GM04504 (cell line): ENCODE results near the gene ZFYVE21.

Experiments used
- DNase-seq: peaks from one replicate; pipeline ENCODE4 v3.0.0-alpha.2; 2012; ENCODE audit warnings: low read depth

The ZFYVE21 gene

DNA sequence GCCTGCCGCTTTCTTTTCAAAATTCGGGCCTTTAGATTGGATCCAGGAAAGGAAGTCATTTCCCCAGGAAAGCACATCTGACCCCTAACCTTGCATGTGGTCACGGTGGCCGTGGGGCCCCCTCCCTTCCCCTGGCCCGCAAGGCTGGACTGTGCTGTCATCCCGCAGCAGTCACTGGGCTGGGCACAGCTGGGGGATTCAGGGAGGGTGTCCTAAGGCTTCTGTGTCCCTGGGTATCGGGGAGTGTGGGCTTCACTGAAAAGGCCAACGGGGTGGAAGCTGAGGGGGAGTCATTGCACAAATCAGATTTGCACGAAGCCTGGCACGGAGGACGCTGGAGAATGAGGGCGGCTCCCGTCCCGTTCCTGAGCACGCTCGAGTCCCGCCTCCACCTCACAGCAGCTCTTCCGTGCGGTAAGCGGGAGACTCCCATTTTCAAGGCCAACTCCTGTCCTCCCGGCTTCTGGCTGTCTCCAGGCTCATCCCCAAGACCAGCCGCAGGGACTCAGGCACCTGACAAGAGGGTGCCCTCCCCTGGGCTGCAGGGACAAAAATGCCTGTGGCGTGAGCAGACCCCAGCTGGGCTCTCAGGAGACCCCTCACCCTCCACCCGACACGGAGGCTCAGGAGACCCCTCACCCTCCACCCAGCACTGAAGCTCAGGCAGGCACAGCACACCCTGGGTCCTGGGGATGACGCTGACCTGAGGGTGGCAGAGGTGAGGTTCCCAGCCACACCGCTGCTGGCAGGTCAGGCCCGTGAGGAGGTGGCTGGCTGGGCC, 9.9 kb upstream of the ZFYVE21 start:
- DNase-seq: no peak

DNA sequence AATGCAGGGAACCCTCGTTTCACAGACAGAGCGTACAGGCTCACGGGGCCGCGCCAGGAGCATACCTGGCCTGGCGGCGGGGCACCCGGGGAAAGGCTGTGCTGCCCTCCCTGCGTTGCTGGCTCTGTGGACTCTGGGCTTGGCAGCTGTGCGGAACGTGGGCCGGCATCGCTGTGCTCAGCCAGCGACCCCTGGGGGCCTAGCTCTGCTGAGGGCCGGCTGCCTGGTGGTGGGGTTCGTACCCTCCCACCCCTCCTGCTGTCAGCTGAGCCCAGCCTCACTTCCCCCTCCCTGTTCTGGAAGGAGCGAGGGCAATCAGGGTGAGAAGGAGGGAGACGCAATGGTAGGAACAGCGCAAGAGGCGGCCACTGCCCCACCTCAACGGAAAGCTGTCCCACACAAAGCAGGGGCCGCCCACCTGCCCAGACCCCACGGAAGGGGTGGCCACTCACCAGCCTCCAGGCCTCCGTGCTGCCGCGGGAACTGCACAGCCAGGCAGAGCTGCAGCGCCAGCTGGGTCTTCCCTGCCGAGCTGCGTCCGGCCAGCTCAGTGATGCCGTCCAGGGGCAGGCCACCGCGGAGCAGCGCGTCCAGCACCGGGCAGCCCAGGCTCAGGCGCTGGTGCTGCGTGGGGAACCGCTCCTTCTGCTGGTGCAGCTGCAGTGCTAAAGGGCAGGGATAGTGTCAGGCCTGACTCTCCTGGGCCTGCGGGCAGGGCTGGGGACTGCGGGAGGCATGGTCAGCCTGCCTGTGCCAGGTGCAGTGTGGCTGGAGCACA, 8.9 kb upstream of the ZFYVE21 start:
- no peak for DNase-seq

DNA sequence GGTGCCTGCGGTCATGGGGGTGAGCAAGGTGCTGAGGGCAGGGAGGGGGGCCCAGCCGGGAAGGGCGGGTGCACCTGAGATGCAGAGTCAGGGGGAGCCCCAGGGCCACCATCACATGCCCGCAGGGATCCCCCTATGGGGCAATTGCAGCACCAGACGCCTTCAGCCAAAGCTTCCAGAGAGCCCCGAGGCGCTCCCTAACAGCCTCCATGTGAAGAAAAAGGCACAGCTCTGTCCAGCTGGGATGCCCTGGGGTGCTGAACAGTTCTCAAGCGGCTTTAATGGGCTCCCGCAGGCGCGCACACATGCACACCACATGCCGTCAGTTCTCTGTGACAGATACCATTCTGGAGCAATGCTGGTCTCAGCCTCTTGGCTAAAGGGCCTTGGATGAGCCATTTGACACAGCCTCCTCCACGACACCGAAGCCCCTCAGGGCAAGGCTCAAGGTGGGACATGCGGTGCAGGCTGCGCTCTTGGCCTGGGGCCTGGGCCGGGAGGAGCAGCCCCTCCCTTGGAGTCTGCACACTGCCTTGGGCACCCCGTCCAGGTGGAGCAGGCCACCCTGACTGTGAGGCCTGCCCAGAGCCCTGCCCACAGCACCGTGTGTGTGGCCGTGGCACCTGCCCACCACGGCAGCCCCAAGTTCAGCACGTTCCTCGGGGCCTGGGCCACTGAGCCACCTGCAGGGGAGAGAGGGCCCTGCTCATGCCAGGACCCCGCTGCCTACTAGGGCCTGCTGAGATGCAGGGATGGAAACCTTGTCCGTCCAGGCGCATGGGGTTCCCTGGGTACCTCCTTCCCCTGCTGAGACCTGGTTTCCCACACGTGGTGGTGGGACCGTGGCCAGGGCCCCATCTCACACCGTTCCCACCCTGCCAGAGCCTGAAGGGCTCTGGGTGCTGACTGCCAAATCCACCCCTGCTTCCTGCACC, 8.0 kb upstream of the ZFYVE21 start:
- DNase-seq: no peak

DNA sequence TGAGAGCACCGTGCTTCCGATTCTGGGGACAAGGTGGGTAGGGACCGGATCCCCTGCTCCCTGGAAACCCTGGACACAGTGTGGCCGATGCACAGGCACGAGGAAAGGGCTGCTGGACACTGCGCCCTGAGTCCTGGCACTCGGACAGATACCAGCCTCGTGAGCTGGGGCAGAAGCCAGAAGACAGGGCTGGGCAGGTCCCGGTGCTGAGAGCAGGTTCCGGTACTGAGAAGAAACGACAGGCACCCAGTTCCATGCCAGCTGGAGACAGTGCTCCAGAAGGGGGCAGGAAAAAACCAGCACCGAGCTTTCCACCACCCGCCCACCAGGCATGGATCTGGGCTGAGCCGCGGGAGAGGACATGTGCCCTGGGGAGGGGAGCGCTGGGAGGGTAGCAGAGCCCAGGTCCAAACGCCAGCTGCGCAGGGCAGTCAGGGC, 6.8 kb upstream of the ZFYVE21 start:
- no peak for DNase-seq

DNA sequence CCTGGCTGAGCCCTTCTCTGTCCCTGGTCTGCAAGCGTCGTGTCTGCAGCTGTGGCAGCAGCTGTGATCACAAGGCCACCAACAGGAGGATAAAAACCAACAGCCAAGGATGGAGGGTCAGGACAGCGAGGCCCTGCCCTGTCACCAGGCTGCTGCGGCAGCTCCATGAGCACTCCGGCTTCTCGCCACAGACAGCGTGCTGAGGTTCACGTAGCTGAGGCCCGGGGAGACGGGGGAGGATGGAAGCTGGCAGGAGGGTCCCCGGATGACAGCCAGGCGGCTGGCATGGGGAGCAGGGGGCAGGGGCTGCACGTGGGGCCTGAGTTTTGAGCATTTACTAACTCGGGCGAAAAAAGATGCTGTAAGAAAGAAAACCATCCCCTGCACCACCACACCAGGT, 5.8 kb upstream of the ZFYVE21 start:
- DNase-seq: no peak

DNA sequence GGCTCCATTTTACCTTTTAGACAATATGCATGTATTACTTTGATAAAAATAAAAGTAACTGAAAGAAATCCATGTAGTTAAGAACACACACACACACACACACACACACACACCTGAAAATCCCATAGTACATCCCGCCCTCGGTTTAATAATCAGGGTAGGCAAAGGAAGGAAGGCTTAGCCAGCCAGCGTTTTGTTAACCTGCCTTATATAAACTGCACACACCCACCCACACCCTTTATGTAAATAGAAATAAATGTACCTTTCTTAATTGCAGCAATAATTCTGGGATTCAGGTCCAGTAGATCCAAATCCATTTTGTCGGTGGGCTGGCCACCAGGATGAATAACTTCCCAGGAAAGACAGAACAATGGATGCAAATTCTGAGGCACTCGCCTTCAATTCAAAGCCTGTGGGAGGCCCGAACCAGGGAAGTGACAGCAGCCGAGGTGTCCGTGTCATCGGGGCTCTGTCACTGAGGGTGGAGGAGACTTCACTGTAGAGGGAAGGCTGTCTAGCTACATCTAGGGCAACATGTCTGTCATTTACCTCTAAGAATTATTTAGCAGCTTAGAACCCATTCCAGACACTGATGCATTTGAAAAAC, 4.7 kb upstream of the ZFYVE21 start:
- no peak for DNase-seq

DNA sequence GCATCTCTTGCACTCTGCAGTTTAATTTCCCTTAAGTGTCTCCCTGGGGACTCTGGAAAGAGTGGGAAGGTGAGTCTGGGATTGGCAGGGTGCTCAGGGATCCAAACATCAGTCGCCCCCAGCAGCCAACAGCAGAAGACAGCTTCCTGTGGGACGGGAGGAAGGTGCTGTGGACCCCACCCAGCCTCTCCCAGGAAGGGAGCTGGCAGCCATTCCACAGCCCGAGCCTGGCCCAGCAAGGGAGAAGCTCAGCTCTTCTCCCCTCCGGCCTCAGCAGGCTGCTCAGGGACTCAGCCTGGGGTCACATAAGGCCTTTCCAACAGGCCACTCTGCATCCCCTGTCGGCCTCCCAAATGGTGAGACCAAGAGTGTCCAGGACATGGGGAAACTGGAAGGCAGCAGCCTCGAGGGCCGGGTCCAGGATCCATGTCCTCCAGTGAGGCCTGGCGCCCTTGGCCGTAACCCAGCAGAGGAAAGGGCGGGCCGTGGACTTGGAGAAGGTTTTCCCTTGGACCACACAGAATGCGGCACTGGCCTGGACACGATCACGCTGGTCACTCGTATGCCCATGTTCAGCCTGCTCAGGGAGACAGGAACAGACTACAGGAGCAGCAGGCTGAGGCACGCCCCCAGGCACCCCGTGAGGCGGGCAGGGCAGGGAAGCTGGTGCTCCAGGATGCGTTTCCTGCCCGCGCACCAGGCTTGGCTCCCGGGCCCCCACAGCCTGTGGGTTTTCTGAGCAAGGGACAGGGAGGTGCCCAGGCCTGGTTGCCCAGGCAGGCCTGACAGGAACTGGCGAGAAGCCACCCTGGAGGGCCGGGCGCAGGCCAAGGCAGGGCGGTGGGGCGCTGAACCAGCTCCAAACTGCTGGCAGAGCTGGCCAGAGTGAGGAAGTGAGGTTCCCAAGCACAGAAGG, 3.8 kb upstream of the ZFYVE21 start:
- no peak for DNase-seq

DNA sequence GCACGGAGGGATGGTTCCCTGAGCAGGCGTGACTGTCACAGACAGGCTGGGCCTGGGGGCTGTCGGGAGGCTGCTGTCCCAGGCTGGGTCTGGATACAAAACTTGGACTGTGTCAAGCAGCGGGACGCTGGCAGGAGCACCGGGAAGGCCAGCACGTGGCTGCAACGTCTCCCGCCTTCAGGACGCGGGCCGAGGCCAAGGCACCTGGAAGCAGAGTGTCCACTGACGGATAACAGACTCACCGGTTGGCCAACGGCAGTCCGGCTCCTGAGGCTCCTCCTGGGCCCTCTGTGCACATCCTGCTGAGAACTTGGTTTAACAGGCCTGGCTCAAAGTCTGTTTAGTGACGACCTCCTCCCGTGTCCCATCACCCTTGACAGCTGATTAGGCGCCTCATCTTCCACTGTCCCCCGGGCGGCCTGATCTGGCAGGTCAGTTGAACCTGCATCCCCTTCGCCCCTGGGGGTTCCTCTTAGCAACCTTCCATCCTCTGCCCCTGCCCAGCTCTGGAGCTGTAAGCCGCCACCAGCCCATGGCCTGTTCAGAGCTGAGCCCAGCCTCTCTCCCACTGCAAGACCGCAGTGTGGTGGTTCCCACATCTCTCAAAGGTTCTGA, 2.9 kb upstream of the ZFYVE21 start:
- no peak for DNase-seq

DNA sequence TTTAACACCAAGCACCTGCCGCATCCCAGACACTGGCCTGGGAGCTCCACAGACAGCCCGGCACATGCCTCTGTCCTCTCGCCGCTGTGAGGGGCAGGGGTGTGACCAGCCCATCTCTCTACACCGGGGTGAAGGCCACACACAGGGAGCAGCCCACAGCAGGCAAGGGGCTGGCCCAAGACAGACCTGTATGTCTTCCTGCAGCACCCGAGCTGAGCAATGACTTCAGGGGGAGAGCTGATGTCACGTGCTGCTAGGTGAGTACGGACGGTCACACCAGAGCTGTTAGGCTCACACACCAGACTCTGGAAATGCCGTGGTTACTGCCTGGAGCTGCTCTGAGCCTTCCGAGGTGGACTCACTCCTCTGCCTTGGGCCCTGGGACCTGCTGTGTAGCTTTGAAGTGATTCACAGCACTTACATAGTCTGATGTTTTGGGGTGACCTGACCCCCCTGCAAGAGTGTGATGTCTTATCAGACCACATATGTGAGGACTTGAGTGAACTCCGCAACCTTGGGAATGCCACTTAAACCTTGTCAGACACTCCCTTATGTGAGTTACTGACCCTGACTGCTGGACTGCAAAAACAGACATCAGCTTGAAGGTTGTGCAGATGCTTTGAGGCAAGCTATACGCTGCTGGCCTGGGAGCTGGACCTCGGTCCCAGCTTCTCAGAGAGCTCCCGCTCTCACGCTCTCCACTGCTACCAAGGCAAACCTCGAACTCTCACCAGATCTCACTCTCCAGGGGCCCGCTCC, 2.1 kb upstream of the ZFYVE21 start:
- DNase-seq: no peak

DNA sequence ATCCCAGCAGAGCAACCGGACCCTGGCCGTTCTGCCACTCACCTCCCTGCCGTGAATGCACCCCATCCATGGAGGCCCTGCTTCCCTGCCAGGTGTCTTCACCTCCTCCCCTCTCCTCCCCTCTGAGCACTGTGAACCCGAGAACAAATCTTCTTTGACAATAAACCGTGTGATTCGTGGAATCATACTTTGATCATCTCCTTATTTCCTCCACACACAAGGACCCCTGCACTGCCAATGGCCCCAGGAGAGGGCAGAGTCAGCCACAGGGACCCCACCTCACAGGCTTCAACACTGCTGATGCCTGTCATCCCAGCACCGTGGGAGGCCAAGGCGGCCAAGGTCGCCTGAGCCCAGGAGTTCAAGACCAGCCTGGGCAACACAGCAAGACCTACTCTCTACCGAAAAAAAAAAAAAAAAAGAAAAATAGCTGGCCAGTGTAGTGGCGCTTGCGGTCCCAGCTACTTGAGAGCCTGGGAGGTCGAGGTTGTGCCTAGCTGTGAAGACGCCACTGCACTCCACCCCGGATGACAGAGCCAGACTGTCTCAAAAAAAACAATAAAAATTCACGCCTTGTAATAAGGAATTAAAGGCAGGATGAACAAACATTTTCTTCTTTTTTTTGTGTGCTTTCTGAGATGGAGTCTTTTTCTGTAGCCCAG, 1.4 kb upstream of the ZFYVE21 start:
- DNase-seq: no peak

DNA sequence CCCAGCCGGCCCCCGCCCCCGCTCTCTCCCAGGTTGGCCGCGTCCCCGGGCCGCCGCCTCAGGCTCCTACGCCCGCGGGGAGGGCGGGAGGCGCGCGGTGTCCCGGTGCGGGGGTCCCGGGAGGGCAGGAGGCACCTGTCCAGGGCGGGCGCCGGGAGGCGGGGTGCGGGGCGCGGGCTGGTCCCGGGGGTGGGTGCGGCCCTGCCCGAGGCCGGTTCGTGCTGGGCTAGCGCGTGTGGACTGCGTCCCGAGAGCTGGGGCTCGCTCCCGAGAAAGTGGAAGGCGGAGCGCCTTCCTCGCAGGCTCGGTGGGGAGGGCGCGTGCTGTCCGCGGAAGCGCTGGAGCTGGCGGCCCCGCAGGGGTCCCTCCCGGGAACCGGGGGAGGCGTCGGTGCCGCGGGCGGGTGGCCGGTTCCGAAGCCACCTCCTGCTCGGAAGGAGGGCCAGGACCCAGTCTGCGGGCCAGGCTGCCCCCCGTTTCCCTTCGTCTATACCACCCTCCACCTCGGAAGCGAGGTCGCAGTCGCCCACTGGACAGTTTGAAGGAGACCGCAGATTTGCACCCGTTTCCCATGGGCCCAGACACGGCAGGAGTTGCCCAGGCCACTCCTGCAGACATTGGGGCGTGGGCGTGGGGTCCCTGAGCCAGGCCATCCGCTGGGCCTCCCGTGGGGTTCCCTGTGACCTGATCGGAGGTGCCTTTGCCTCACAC, 636 bp downstream of the ZFYVE21 start:
- no peak for DNase-seq

DNA sequence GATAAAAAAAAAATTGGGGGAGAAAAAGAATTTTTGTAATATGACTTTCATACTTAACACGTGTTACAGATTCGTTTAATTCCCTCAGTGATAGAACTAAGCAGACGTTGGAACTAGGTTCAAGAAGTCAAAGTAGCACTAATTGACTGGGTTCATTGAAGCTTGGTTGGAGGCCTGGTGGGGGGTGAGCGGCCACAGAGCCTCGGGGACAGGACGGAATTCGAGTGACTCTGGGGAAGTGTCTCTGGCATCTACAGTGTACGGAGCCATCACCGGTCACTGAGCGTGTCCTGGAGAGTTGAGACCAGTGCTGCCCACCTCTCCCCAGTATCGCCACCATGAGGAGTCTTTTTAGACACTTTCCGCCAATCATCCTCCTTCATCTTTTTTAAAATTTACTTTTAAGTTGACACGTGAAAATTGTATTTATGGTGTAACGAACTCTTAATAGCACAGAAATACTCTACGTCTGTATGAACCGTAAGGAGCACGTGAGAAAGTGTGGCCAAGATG, 1.3 kb downstream of the ZFYVE21 start:
- no peak for DNase-seq

DNA sequence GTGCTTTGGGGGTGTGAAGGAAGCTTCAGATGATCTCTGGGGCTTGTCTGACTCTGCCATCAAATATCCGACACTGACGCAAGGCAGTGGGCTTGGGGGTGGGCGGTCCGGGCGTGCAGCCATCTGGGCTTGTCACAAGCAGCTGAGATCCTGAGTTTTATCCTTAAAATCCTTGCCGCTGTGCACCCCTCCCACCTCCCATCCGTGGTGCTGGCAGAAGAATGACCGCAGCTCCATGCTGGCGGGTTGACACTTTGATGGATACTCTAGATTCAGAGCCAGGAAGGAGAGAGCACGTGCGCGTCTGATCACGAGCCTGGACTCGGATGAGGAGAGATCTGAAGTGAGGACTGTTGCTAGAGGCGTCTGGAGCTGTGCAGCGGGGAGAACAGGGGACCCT, 3.0 kb downstream of the ZFYVE21 start:
- DNase-seq: no peak

DNA sequence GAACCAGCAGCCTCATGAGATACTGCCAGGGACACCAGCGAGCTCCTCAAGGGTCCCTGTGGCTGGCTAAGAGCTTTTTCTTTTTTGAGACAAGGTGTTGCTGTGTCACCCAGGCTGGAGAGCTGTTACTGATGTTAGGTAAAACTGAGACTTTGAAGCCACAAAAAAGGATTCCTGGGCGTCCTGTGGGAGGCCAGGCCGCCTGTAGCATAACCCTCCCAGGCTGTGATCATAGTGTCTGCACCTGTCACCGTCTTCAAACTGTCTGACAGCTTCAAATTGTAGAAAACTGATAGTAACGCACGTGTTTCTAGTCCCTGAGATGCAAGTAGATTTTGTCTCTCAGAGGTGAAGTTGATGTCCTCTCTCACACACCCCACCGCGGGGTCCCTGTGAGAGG, 4.1 kb downstream of the ZFYVE21 start:
- no peak for DNase-seq

DNA sequence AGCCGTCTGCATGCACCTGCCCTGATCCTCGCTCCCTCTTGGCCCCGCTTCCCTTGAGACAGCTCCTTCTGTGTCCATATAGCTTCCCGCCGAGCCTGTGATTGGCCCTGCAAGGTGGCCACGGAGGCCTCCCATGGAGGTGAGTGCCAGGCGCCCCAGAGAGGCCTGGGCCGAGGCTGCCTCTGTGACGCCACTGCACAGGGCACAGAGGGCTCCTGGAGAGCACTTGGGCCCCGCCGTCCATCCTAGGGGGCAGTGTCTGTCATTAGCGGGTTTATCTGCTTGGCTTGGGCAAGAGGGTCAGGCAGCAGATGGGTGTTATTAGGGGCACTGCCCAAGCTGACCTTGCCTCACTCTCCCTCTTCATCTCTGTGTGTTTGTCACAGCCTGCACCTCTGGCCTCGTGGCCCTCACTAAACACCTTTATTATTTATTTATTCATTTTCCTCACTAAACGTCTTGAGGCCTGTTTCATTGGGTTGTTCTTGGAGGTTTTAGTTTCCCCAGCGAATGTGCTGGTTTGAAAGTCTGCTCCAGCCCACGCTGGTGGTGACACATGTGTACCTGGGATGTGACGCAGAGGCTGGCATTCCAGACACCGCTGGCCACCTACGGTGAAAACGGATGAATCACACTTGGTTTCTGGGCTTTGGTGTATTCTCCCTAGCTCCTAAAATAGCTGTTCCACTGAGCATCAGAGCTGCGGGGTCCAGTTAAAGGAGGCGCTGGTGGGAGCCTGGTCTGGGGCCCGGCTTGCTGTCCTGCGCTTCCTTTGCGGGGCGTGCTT, 5.9 kb downstream of the ZFYVE21 start:
- no peak for DNase-seq

DNA sequence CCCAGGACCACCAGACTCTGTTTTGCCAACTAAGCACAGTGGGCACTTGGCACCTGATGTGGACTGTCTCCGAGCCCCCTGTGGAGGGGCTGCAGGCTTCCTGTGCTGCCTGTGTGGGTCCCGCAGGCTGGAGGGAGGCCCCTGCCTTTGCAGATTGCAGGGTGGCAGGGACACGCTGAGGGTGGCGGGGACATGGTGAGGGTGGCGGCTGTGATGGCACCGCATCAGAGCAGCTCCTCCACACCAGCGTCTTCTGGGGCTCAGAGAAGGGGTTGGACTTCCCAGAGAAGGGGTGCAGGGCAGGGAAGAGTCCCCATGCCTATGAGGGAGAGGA, 8.1 kb downstream of the ZFYVE21 start:
- DNase-seq: no peak

DNA sequence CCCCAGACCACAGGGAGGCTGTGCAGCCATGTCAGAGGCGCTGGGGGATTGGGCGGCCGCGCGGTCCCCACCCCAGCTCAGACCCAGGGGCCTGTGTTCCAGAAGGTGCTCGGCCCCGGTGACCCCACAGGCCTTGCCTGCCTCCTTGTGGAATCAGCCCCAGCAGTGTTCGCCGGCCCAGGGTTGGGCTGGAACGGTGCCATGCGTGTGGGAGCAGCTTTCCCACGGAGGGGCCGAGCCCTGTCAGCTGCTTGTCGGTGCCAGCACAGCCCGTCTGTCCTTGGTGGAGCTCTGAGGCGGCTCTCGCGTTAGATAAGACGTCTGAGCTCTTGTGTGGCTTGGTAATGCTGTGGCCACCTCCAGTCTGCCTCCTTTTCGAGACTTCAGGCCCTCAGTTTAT, 8.5 kb downstream of the ZFYVE21 start:
- DNase-seq: no peak
